ENCODE data around the gene TGFB3. TPM values are rescaled to one million over a fixed set of nuclear protein-coding genes. Genes with fewer than 3 reads are reported as not detected.

Gene TGFB3
- total RNA-seq, 1 experiment from 2014 or later: 1.7 TPM

GRCh38 chr14:75969891-75970290 is 11.9 kb downstream of the TGFB3 start:
- no peak overlapping the region for H3K27ac Mint-ChIP-seq
- H3K27me3 Mint-ChIP-seq (ENCODE audit: low read depth): no peaks in the 10 kb centered on the region
- ChIA-PET CTCF (interaction anchor here (0.8 to 1.4 kb wide), 3 partner anchors 9 to 63 kb away, joined by 3 to 6 read pairs (median 5); no protein-coding TSS in a partner anchor), POLR2A (no interaction called here)
- H3K9me3 Mint-ChIP-seq: 0 out of 2 replicates have a peak, but pooled peaks cover 4% of the 10 kb centered on the region
- no peak overlapping the region for H3K4me3 Mint-ChIP-seq
- ATAC-seq: no peak
- peaks cover 11% of the 10 kb centered on the region for H3K4me1 Mint-ChIP-seq
- no peak for DNase-seq (ENCODE audit: low spot score)
- no peaks in the 10 kb centered on the region for H3K36me3 Mint-ChIP-seq
- TF ChIP-seq, protein P1, sequence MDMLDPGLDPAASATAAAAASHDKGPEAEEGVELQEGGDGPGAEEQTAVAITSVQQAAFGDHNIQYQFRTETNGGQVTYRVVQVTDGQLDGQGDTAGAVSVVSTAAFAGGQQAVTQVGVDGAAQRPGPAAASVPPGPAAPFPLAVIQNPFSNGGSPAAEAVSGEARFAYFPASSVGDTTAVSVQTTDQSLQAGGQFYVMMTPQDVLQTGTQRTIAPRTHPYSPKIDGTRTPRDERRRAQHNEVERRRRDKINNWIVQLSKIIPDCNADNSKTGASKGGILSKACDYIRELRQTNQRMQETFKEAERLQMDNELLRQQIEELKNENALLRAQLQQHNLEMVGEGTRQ (CRISPR knock-in tag; IDR thresholded peaks at IDR 0.05): no peak
- TF ChIP-seq ETV6 (CRISPR knock-in tag; IDR thresholded peaks at IDR 0.05) (no peak), GABPB1 (CRISPR knock-in tag; IDR thresholded peaks at IDR 0.05) (no peak)
- TF ChIP-seq, protein P2, sequence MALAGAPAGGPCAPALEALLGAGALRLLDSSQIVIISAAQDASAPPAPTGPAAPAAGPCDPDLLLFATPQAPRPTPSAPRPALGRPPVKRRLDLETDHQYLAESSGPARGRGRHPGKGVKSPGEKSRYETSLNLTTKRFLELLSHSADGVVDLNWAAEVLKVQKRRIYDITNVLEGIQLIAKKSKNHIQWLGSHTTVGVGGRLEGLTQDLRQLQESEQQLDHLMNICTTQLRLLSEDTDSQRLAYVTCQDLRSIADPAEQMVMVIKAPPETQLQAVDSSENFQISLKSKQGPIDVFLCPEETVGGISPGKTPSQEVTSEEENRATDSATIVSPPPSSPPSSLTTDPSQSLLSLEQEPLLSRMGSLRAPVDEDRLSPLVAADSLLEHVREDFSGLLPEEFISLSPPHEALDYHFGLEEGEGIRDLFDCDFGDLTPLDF (CRISPR knock-in tag; IDR thresholded peaks at IDR 0.05): no peak
- TF ChIP-seq, protein P3, sequence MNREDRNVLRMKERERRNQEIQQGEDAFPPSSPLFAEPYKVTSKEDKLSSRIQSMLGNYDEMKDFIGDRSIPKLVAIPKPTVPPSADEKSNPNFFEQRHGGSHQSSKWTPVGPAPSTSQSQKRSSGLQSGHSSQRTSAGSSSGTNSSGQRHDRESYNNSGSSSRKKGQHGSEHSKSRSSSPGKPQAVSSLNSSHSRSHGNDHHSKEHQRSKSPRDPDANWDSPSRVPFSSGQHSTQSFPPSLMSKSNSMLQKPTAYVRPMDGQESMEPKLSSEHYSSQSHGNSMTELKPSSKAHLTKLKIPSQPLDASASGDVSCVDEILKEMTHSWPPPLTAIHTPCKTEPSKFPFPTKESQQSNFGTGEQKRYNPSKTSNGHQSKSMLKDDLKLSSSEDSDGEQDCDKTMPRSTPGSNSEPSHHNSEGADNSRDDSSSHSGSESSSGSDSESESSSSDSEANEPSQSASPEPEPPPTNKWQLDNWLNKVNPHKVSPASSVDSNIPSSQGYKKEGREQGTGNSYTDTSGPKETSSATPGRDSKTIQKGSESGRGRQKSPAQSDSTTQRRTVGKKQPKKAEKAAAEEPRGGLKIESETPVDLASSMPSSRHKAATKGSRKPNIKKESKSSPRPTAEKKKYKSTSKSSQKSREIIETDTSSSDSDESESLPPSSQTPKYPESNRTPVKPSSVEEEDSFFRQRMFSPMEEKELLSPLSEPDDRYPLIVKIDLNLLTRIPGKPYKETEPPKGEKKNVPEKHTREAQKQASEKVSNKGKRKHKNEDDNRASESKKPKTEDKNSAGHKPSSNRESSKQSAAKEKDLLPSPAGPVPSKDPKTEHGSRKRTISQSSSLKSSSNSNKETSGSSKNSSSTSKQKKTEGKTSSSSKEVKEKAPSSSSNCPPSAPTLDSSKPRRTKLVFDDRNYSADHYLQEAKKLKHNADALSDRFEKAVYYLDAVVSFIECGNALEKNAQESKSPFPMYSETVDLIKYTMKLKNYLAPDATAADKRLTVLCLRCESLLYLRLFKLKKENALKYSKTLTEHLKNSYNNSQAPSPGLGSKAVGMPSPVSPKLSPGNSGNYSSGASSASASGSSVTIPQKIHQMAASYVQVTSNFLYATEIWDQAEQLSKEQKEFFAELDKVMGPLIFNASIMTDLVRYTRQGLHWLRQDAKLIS (CRISPR knock-in tag; IDR thresholded peaks at IDR 0.05; ENCODE audit: borderline replicate concordance): no peak

DNA sequence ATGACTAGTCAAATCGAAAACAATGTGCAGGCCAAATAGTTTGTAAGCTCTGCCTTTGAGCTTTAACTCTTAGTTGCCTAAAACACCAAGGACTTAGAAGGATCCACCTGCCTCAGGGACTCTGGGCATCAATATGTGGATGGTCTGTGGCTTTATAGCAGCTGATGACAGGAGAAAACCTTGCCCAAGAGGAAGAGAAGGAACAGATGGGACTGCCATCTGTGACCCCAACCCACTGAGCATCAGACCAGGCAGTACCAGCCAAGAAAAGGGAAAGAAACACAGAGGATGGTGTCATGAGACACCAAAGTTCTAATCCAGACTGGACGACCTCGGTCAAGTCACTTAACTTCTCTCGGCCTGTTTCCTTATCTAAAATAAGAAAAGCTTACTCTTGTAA is 12.7 kb downstream of the TGFB3 start:
- Mint-ChIP-seq H3K4me1 (peaks cover 11% of the 10 kb centered on the region), H3K27ac (no peak overlapping the region), H3K27me3 (ENCODE audit: low read depth) (no peaks in the 10 kb centered on the region), H3K36me3 (no peaks in the 10 kb centered on the region), H3K9me3 (0 out of 2 replicates have a peak, but pooled peaks cover 4% of the 10 kb centered on the region), H3K4me3 (no peak overlapping the region)
- POLR2A ChIA-PET: no interaction called here
- CTCF ChIA-PET: interaction anchor here (1.4 to 2.9 kb wide), 2 partner anchors 10 to 63 kb away, joined by 5 to 8 read pairs; no protein-coding TSS in a partner anchor
- TF ChIP-seq CBFB (CRISPR knock-in tag; IDR thresholded peaks at IDR 0.05; ENCODE audit: low read depth) (no peak), SMAD3 (CRISPR knock-in tag; IDR thresholded peaks at IDR 0.05; ENCODE audit: borderline replicate concordance) (no peak), ZNF532 (CRISPR knock-in tag; IDR thresholded peaks at IDR 0.05; ENCODE audit: borderline replicate concordance) (no peak), ATF2 (CRISPR knock-in tag; IDR thresholded peaks at IDR 0.05; ENCODE audit: borderline replicate concordance, low read depth) (no peak), NR3C1 (CRISPR knock-in tag; conservative IDR thresholded peaks at IDR 0.05; ENCODE audit: low read depth) (no peak), JAZF1 (CRISPR knock-in tag; IDR thresholded peaks at IDR 0.05) (no peak), ZNF219 (CRISPR knock-in tag; IDR thresholded peaks at IDR 0.05; ENCODE audit: borderline replicate concordance) (no peak), GTF2I (CRISPR knock-in tag; conservative IDR thresholded peaks at IDR 0.05) (no peak)
- no peak for DNase-seq (ENCODE audit: low spot score)
- ATAC-seq: no peak

All from WTC11 (cell line).